SK-N-SH (cell line): ENCODE results near the gene ACTL10. TPM values are rescaled to one million over a fixed set of nuclear protein-coding genes. Genes with fewer than 3 reads are reported as not detected.

Experiments used
- CTCF ChIA-PET: fragments of 300-600, 350-600 bp; formaldehyde crosslinking; extraction: SDS; loops from one replicate; lab custom pipeline; 2021; lab: Yijun Ruan, JAX
- POLR2A ChIA-PET: fragments of 350-600 bp; sonication (Branson Sonifier 250); formaldehyde crosslinking; extraction: SDS; loops from one replicate; lab custom pipeline; 2020; ENCODE audit warnings: antibody characterized with exemption, inconsistent platforms; lab: Yijun Ruan, JAX
- DNase-seq: peaks from one replicate; pipeline ENCODE4 v3.0.0; 2012
- H2AFZ ChIP-seq: fragments of 200-600 bp; sonication (generic); 2 replicates; pipeline ENCODE4 v1.8.1; 2016; ENCODE audit warnings: antibody characterized with exemption, mild to moderate bottlenecking, low read depth
- H3F3A ChIP-seq: fragments of 200-600 bp; sonication (generic); replicated peaks from 2 replicates; pipeline ENCODE3; 2016; ENCODE audit warnings: antibody characterized with exemption, mild to moderate bottlenecking; ENCODE audit not compliant: insufficient read depth
- H3K27ac ChIP-seq, 2 experiments: fragments of 200-500 bp in 1 of 2; fragments of 200-600 bp in 1 of 2; sonication (Bioruptor generic) in 1 of 2; sonication (generic), shearing (Covaris generic) in 1 of 2; 2 replicates each; pipeline versions ENCODE4 v1.5.1 to v1.6.1; 2014 to 2016; ENCODE audit warnings: low read depth in 2 of 2, inconsistent platforms in 1 of 2, low read length in 1 of 2, mild to moderate bottlenecking in 1 of 2, mixed read lengths in 1 of 2
- H3K27me3 ChIP-seq: fragments of 200-600 bp; sonication (generic), shearing (Covaris generic); 2 replicates; pipeline ENCODE4 v1.6.1; 2016; ENCODE audit warnings: mixed run types; ENCODE audit not compliant: insufficient read depth
- H3K36me3 ChIP-seq, 2 experiments: fragments of 200-500 bp in 1 of 2; fragments of 200-600 bp in 1 of 2; sonication (Bioruptor generic) in 1 of 2; sonication (generic) in 1 of 2; replicated peaks in 1 of 2; 2 replicates each; pipeline versions ENCODE3 to v1.5.1; 2014 to 2016; ENCODE audit warnings: low read length in 1 of 2, mild to moderate bottlenecking in 1 of 2; ENCODE audit not compliant: insufficient read depth in 2 of 2, control insufficient read depth in 1 of 2
- H3K4me1 ChIP-seq, 2 experiments: fragments of 200-500 bp in 1 of 2; fragments of 200-600 bp in 1 of 2; sonication (Bioruptor generic) in 1 of 2; sonication (generic), shearing (Covaris generic) in 1 of 2; 2 replicates each; pipeline versions ENCODE4 v1.5.1 to v1.6.1; 2014 to 2016; ENCODE audit warnings: low read depth in 1 of 2, low read length in 1 of 2, mixed run types in 1 of 2; ENCODE audit not compliant: insufficient read depth in 2 of 2, control insufficient read depth in 1 of 2
- H3K4me2 ChIP-seq: fragments of 200-600 bp; sonication (generic), shearing (Covaris generic); 2 replicates; pipeline ENCODE4 v1.6.1; 2017; ENCODE audit warnings: mixed run types
- H3K4me3 ChIP-seq, 2 experiments: fragments of 200-500 bp in 1 of 2; fragments of 200-600 bp in 1 of 2; sonication (Bioruptor generic) in 1 of 2; sonication (generic), shearing (Covaris generic) in 1 of 2; 2 replicates each; pipeline versions ENCODE4 v1.5.1 to v1.8.1; 2014 to 2016; ENCODE audit warnings: low read depth in 2 of 2, inconsistent platforms in 1 of 2, low read length in 1 of 2, mild to moderate bottlenecking in 1 of 2, mixed read lengths in 1 of 2, moderate library complexity in 1 of 2
- H3K79me2 ChIP-seq: fragments of 200-600 bp; sonication (generic); 2 replicates; pipeline ENCODE4 v1.8.1; 2017; ENCODE audit warnings: mild to moderate bottlenecking; ENCODE audit not compliant: insufficient read depth
- H3K9ac ChIP-seq: fragments of 200-600 bp; sonication (generic); 2 replicates; pipeline ENCODE4 v1.6.1; 2017; ENCODE audit warnings: mixed run types
- H3K9me2 ChIP-seq: fragments of 200-600 bp; sonication (generic); 2 replicates; pipeline ENCODE4 v1.6.1; 2017; ENCODE audit warnings: mixed run types
- H3K9me3 ChIP-seq: fragments of 200-600 bp; sonication (generic); 2 replicates; pipeline ENCODE4 v1.6.1; 2017; ENCODE audit warnings: mixed run types, mild to moderate bottlenecking, moderate library complexity
- H4K20me1 ChIP-seq: fragments of 200-600 bp; sonication (generic); 2 replicates; pipeline ENCODE4 v1.6.1; 2017; ENCODE audit warnings: mild to moderate bottlenecking, mixed run types; ENCODE audit not compliant: insufficient read depth
- ELF1 ChIP-seq: IDR thresholded peaks from 2 replicates; pipeline ENCODE4 v1.4.0; 2012
- NFIC ChIP-seq: IDR thresholded peaks from 2 replicates; pipeline ENCODE4 v1.4.0; 2012; ENCODE audit warnings: borderline replicate concordance
- RAD21 ChIP-seq: IDR thresholded peaks from 2 replicates; pipeline ENCODE4 v1.6.1; 2012; ENCODE audit warnings: mild to moderate bottlenecking, low read length
- RCOR1 ChIP-seq: fragments of 150-350 bp; IDR thresholded peaks from 2 replicates; pipeline ENCODE4 v1.6.1; 2017; ENCODE audit warnings: antibody characterized with exemption, low read length
- RFX5 ChIP-seq: IDR thresholded peaks from 2 replicates; pipeline ENCODE4 v1.6.1; 2012; ENCODE audit warnings: mild to moderate bottlenecking, improper control_type of control experiment, low read length
- SIN3A ChIP-seq: IDR thresholded peaks from 2 replicates; pipeline ENCODE4 v1.6.1; 2012; ENCODE audit warnings: low read depth, mild to moderate bottlenecking, low read length, moderate library complexity, borderline replicate concordance
- TCF12 ChIP-seq: IDR thresholded peaks from 2 replicates; pipeline ENCODE4 v1.4.0; 2012
- WGBS: methylation state at CpG from one replicate; pipeline ENCODE4 v1.1.6; 2017; ENCODE audit warnings: low lambda C conversion rate; 5-methylcytosine and 5-hydroxymethylcytosine counted together
- polyA plus RNA-seq, 3 experiments: library from polyadenylated mRNA; depleted of rRNA; stranded (reverse); fragments of >200 nt; gene quantifications; 2 replicates each; pipeline ENCODE4 v1.2.3, GENCODE V29; 2012
- TF ChIP-seq, protein P1 (sequence below): IDR thresholded peaks from 2 replicates; pipeline ENCODE4 v1.4.0; 2012; ENCODE audit warnings: low read depth
- TF ChIP-seq, protein P2 (sequence below): IDR thresholded peaks from 2 replicates; pipeline ENCODE4 v1.4.0; 2012; ENCODE audit warnings: low read depth, borderline replicate concordance

ACTL10 gene
- polyA plus RNA-seq, 1 of the 3 experiments (the other 2 are of a cell fraction), result 0.25 TPM

DNA sequence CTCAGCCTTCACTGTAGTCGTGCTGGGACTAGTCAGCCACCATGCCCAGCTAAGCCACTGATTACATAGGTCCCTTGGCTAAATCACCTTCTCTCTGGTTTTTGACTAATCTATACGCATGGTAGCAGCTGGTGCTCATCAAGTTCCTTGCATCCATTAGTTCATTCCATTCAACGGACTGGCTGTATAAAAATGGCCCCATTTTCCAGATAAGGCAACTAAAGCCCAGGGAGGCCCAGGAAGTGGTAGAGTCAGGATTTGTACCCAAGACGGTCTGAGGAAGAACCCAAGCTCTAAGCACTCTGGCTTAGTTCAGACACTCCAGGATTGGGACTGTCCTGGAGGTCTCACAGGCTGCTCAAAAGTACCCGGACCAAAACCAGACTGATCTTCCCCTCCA, 14.5 kb downstream of the ACTL10 start:
- Histone ChIP-seq H3K27ac (no peak overlapping the region), H3K4me1 (peaks cover 7 to 14% of the 10 kb centered on the region in 2 experiments; a peak in 2 of 4 replicates), H3K4me2 (no peak overlapping the region), H3F3A (no peaks in the 10 kb centered on the region), H3K4me3 (no peak overlapping the region), H2AFZ (no peak overlapping the region), H3K9me3 (no peaks in the 10 kb centered on the region), H3K36me3 (no peaks in the 10 kb centered on the region)
- POLR2A ChIA-PET, result no interaction called here
- 92% methylated on average over 5 of the region's 5 CpGs for WGBS
- CTCF ChIA-PET, result interaction anchor here (1.6 to 4.3 kb wide), 3 partner anchors 13 to 51 kb away, joined by 4 to 34 read pairs (median 7); partner anchors contain the start of genes ACTL10 and ZNF341
- DNase-seq, result no peak
- no peak for TF ChIP-seq NFIC
- TF ChIP-seq RFX5, result no peak
- TF ChIP-seq RAD21, result no peak
- TF ChIP-seq, all 33 proteins: peak for 0
- Histone ChIP-seq H3K27me3 (no peaks in the 10 kb centered on the region), H3K9me2 (no peaks in the 10 kb centered on the region), H3K9ac (no peak overlapping the region), H3K79me2 (peaks cover 35% of the 10 kb centered on the region), H4K20me1 (peaks cover 6% of the 10 kb centered on the region; the same call in 1 of the 2 replicates)

DNA sequence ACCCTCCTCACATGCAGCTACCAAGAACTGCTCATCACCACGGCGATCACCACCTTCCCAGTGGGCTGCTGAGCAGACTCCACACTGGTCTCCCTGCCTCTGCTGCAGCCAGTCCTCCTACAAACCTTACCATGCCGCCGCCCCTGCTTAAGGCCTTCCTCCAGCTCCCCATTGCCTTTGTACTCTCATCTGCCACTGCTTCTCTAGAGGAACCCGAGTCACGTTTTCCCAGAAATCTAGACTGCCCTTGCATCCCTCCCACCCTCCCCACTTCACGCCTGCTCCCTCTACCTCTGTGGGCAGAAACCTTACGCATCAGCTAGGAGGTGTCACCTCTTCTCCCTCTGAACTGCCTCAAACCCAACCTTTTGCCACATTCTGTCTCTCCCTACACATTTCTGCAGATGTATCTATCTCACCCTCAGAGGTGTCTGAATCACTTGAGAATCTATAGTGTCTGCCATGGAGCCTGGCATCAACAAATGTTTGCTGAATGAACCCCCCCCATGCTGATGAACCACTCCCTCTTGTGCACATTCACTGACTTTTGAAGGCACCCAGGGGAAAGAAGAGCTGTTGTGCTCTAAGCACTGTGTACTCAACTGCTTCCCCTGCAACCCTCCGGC, 15.1 kb downstream of the ACTL10 start:
- Histone ChIP-seq H3K9me3 (no peaks in the 10 kb centered on the region), H4K20me1 (peaks cover 6% of the 10 kb centered on the region; the same call in 1 of the 2 replicates)
- WGBS, result 91% methylated on average over 9 of the region's 9 CpGs
- TF ChIP-seq, protein P1, sequence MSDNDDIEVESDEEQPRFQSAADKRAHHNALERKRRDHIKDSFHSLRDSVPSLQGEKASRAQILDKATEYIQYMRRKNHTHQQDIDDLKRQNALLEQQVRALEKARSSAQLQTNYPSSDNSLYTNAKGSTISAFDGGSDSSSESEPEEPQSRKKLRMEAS, result no peak
- TF ChIP-seq TCF12 (no peak), ELF1 (no peak), SIN3A (no peak), RCOR1 (no peak)
- TF ChIP-seq, protein P2, sequence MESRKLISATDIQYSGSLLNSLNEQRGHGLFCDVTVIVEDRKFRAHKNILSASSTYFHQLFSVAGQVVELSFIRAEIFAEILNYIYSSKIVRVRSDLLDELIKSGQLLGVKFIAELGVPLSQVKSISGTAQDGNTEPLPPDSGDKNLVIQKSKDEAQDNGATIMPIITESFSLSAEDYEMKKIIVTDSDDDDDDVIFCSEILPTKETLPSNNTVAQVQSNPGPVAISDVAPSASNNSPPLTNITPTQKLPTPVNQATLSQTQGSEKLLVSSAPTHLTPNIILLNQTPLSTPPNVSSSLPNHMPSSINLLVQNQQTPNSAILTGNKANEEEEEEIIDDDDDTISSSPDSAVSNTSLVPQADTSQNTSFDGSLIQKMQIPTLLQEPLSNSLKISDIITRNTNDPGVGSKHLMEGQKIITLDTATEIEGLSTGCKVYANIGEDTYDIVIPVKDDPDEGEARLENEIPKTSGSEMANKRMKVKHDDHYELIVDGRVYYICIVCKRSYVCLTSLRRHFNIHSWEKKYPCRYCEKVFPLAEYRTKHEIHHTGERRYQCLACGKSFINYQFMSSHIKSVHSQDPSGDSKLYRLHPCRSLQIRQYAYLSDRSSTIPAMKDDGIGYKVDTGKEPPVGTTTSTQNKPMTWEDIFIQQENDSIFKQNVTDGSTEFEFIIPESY, result no peak
- TF ChIP-seq, all 33 proteins: peak for 0
- no peaks in the 10 kb centered on the region for H3K27me3 ChIP-seq
- H3K4me1 ChIP-seq, result peaks cover 7 to 17% of the 10 kb centered on the region in 2 experiments; a peak in 2 of 4 replicates
- no peak overlapping the region for H2AFZ ChIP-seq
- POLR2A ChIA-PET, result no interaction called here
- peaks cover 35% of the 10 kb centered on the region for H3K79me2 ChIP-seq
- DNase-seq, result no peak
- H3K4me3 ChIP-seq, result no peak overlapping the region
- H3F3A ChIP-seq, result no peaks in the 10 kb centered on the region
- no peaks in the 10 kb centered on the region for H3K36me3 ChIP-seq
- CTCF ChIA-PET, result interaction anchor here (1.6 to 4.3 kb wide), 2 partner anchors 14 to 29 kb away, joined by 7 to 34 read pairs; partner anchors contain the start of gene ACTL10
- H3K27ac ChIP-seq, result no peak overlapping the region
- no peaks in the 10 kb centered on the region for H3K9me2 ChIP-seq
- H3K4me2 ChIP-seq, result no peak overlapping the region
- no peak overlapping the region for H3K9ac ChIP-seq
